NCI-H345 (cell line): Measurements from ENCODE around the gene LRRN4CL.
"Not testable (repeated sequence)": the region's sequence is repeated elsewhere in the genome, so short reads cannot be mapped to it uniquely, and the experiment has no call there.

Source experiments
- DNase-seq: peaks from one replicate; lab custom pipeline; 2025; lab: John Stamatoyannopoulos, UW

LRRN4CL gene

GRCh38 chr11:62676698-62677097, 12.6 kb downstream of the LRRN4CL start:
- DNase-seq = no peak

- not testable (repeated sequence) for DNase-seq
These were observed 13.9 kb downstream of the LRRN4CL start for GRCh38 chr11:62675415-62675814.

- DNase-seq = no peak
These were observed 16.2 kb downstream of the LRRN4CL start for GRCh38 chr11:62673196-62673525.

- DNase-seq = peak; percentile 83
These were observed 17.5 kb downstream of the LRRN4CL start, which contains the start of the genes LBHD1 and UQCC3 for GRCh38 chr11:62671608-62672389. TSS of gene LBHD1 (minus strand) at chr11:62672267. CDS start at chr11:62670031, 2,236 bp downstream. TSS of gene UQCC3 (plus strand) at chr11:62671673. CDS start at chr11:62671746, 73 bp downstream.

GRCh38 chr11:62671236-62671607, 18.1 kb downstream of the LRRN4CL start:
- DNase-seq = no peak

- DNase-seq = no peak
These were observed 19.7 kb downstream of the LRRN4CL start for GRCh38 chr11:62669420-62670161.

- no peak for DNase-seq
These were observed 21.9 kb downstream of the LRRN4CL start for GRCh38 chr11:62667460-62667859.

GRCh38 chr11:62666259-62666926, 22.9 kb downstream of the LRRN4CL start:
- DNase-seq = no peak

GRCh38 chr11:62665599-62666258, 23.6 kb downstream of the LRRN4CL start:
- peak; percentile 57 for DNase-seq

GRCh38 chr11:62665075-62665598, 24.2 kb downstream of the LRRN4CL start, which contains the start of the genes C11orf98 and CSKMT:
TSS of gene C11orf98 (minus strand) at chr11:62665210. CDS start at chr11:62665169, 41 bp downstream.
TSS of gene CSKMT (plus strand) at chr11:62665312. CDS start at chr11:62665880, 568 bp downstream.
- peak; percentile 95 for DNase-seq

GRCh38 chr11:62664405-62665074, 24.8 kb downstream of the LRRN4CL start:
- peak; percentile 62 for DNase-seq

GRCh38 chr11:62656796-62657429, 32.4 kb downstream of the LRRN4CL start:
- DNase-seq = no peak

- DNase-seq = no peak
These were observed 35.0 kb downstream of the LRRN4CL start for GRCh38 chr11:62654297-62654696.

- DNase-seq = no peak
These were observed 36.9 kb downstream of the LRRN4CL start for GRCh38 chr11:62652161-62653006.

- not testable (repeated sequence) for DNase-seq
These were observed 39.0 kb downstream of the LRRN4CL start for GRCh38 chr11:62650283-62650682.

- DNase-seq = no peak
These were observed 39.8 kb downstream of the LRRN4CL start for GRCh38 chr11:62649486-62649885.

GRCh38 chr11:62648967-62649364, 40.4 kb downstream of the LRRN4CL start:
- no peak for DNase-seq

GRCh38 chr11:62648185-62648966, 41.0 kb downstream of the LRRN4CL start:
- DNase-seq = no peak

GRCh38 chr11:62647609-62648005, 41.7 kb downstream of the LRRN4CL start:
- no peak for DNase-seq
